NCI-H2081 (cell line): ENCODE results near the gene GNPTAB.
"Not testable (repeated sequence)": the region's sequence is repeated elsewhere in the genome, so short reads cannot be mapped to it uniquely, and the experiment has no call there.

Experiments used
- DNase-seq, 2 experiments: peaks; one replicate each; lab custom pipeline; 2025; lab: John Stamatoyannopoulos, UW

Gene GNPTAB

GRCh38 chr12:101830367-101831325, at the start of gene GNPTAB:
GNPTAB (minus strand) TSS chr12:101830959; CDS start chr12:101830675, 284 bp downstream.
- peak; percentile 88 to 91 for DNase-seq

DNA sequence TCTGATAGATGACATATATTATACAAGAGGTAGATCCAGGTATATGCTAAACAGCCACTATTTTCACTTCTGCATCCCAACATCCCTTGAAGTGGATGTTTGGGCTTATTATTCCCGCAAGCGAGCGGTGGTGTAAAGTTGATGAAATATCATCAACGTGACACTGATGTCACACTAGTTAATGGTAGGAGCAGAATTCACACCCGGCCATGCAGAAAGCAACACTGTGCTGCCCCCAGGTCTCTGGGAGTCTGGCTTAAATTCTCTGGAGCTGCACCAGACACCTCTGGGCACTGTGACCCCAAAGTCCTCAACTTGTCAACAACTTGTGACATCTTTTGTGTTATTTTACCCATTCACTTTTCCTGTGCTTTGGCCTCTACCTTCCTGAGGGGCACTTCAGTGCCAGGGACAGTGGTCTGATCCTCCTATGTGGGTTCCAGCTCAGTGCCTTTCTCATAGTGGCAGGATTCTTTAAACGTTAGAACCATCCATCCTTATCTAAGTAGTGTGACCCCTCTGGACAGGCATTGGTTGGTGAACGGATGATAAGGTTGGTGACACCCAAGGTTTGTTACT, 47.6 kb upstream of the GNPTAB start:
- no peak for DNase-seq

DNA sequence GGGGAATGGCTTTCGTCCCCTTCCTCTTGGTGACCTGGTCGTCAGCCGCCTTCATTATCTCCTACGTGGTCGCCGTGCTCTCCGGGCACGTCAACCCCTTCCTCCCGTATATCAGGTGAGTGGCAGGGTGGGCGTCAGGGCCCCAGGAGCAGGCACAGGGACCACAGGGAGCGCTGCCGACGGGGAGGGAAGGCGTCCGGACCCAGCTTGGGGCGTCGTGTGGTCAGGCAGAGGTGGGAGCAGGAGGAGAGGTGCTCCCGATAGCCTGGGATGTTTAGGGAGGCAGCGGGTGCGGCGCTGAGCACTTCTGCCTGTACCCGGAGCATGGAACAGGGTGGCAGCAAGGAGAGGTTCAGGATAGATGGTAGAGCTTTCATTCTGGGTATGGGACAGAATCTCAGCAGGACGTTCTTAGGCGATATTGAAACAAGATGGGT, 47.1 kb upstream of the GNPTAB start:
- no peak for DNase-seq

GRCh38 chr12:101876861-101877805, 46.4 kb upstream of the GNPTAB start, which contains the start of gene DRAM1:
DRAM1 (plus strand) TSS chr12:101877580; CDS start chr12:101877790, 210 bp downstream.
- DNase-seq: peak; percentile 52 to 70

- no peak for DNase-seq
Measured at GRCh38 chr12:101876322-101876860, 45.6 kb upstream of the GNPTAB start.

DNA sequence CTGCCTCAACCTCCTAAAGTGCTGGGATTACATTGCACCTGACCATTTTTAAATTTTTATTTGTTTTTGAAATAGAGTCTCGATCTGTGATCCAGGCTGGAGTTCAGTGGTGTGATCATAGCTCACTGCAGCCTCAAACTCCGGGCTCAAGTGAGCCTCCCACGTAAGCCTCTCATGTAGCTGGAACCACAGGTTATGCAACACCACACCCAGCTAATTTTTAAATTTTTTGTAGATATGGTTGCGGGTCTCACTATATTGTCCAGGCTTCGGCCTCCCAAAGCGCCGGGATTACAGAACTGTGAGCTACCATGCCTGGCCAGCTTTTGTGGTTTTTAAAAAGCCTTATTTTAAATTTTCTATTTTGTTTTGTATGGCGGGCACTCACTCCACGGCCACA, 44.4 kb upstream of the GNPTAB start:
- no peak for DNase-seq

GRCh38 chr12:101870925-101871324, 40.2 kb upstream of the GNPTAB start:
- DNase-seq: no peak

GRCh38 chr12:101867619-101868018, 36.9 kb upstream of the GNPTAB start:
- not testable (repeated sequence) for DNase-seq

DNA sequence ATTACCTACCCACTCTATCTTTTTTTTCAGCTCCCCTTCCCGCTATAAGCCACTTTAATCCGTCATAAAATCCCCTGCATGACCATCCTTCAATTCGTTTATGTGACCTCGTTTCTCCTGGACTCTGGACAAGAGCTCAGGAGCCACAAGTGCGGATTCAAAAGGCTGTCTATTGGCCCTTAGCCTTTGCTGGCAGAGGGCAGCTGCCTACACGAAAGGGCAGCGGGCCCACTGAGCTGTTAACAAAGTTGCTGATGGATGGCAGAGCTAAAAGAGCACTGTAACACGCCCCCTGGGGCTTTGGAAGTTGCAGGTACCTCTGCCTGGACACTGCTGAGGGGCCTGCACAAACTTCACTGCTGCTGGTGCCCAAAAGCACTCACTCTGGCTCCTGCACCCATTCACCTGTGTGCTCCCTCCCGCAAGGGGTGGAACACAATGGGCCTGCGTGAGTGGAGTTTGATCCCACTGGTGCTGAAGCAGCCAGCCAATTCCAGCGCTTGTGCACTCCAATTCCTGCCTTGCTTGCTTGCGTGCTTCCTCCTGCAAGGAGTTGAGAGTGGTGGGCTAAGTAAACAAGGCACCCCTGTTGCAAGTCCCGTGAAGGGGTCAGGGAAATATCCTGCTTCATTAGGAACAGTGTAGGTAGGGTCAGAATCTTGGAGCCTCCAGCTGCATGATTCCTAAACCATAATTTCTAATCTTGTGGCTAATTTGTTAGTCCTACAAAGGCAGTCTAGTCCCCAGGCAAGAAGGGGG, 36.0 kb upstream of the GNPTAB start:
- DNase-seq: no peak

- no peak for DNase-seq
Measured at GRCh38 chr12:101863981-101864380, 33.2 kb upstream of the GNPTAB start.

DNA sequence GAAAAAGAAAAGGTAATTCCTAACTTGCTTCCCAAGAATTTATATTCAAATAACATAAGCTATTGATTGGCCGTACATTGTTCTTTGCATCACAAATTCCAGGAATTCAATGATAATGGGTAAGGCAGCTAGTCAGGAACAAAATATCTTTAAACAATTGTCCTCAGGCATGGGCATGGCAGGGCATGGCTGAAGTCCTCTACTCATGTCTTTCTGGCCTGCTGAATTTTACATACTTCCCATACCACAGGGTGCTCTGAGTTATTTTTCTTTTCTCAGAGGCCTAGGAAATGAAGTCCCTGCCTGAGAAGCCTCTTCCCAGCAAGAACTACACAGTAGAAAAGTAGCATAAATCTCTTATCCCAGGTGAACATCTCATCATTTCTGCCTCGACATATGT, 31.5 kb upstream of the GNPTAB start:
- no peak for DNase-seq

- peak in 1 of 2 experiments; percentile 17 for DNase-seq
Measured at GRCh38 chr12:101861688-101862087, 30.9 kb upstream of the GNPTAB start.

- no peak for DNase-seq
Measured at GRCh38 chr12:101859664-101860607, 29.2 kb upstream of the GNPTAB start.

GRCh38 chr12:101858361-101858760, 27.6 kb upstream of the GNPTAB start:
- DNase-seq: no peak

DNA sequence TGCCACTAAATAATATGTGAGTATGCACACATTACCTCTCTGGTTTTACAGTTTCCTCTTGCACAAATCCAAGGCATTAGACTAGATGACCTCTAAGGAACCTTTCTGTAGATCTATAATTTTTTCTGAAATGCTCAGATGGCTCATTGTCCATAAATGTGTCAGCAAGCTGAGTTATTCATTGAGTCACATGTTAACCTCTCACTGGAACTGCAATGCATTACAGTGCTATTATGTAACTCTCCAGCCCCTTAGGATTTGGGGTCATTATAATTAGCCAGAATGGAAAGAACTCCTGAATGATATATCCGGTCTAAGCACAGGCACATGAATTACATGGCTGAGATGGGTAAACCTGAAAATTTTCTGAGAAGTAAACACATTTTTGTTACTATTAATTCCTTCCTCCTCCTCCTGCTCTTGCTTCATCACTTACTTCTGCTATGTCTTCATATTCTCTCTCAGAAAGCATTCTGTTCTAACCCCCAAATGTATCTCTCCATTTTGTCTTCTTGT, 26.3 kb upstream of the GNPTAB start:
- no peak for DNase-seq

- DNase-seq: not testable (repeated sequence)
Measured at GRCh38 chr12:101856614-101857013, 25.9 kb upstream of the GNPTAB start.

- DNase-seq: no peak
Measured at GRCh38 chr12:101855976-101856375, 25.2 kb upstream of the GNPTAB start.

DNA sequence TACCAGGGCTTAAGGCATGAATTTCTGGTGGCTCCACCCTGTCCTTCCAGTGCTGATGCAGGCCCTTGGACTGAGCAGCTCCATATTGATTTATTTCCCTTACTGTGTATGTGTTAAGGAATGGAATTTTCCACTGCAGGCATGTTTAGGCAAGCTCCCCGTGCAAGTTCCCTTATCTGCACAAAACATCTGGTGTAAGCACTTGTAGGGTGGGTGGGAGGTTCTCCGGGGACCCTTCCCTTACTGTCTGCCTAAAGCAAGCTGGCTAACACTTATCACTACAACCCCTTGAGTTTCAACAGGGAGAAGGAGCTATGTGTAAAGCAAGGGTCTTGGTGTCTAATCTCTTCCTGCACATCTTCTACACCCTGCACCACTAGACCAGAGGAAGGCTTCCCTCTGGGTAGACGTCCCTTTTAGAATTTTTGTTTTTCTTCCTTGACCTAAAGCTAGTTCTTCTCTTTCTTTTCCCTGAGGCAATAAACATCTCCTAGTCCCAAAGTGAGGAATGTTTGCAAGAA, 24.7 kb upstream of the GNPTAB start:
- DNase-seq: no peak

GRCh38 chr12:101854747-101855146, 24.0 kb upstream of the GNPTAB start:
- DNase-seq: no peak
